Dedifferentiated amniotic fluid mesenchymal stem cell (primary cell): ENCODE measurements around the gene TMIGD2.
"Not testable (repeated sequence)": the region's sequence is repeated elsewhere in the genome, so short reads cannot be mapped to it uniquely, and the experiment has no call there.

Source experiments
- DNase-seq: peaks from one replicate; pipeline ENCODE4 v3.0.0-alpha.2; 2016; ENCODE audit errors: extremely low spot score

TMIGD2 gene

DNA sequence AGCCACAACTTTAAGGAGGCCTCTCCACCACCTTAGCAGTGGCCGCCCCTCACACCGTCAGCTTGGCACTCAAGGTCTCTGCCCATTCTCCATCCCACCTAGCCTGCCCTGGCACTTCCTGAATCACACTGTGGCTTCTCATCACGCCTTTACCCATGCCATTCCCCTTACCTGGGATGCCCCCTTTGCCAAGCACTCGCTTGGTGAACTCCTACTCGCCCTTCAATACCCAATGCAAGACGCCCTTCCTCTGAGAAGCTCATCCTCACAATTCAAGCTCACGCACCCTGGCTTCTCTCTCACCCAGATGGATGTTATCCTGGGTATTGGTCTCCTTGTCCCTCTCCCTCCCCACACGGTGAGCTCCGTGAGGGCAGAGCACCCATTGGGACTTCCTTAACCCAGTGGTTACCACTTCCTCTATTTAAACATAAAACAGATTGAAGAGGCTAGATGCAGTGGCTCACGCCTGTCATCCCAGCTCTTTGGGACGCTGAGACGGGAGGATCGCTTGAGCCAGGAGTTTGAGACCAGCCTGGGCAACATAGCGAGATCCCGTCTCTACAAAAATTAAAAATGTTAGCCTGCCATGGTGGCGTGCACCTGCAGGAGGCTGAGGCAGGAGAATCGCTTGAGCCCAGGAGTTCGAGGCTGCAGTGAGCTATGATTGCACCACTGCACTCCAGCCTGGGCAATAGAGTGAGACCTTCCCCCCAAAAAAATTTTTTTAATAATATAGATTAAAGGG is 35.8 kb downstream of the TMIGD2 start:
- DNase-seq: no peak

DNA sequence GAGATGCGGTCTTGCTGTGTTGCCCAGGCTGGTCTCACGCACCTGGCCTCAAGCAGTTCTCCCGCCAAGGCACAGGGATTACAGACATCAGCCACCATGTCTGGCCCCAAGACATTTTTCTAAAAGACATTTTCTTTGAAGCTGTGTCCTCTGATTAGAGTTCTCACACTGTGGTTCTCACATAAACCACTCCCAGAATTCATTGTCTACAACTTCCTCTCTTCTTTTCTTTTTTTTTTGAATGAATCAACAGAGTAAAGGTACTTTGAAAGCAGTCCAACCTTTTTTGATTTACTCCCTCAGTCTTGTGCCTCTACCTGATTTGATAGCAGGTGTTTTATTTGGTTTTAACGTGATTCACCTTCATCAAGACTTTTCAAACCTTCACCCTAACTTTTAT is 37.4 kb downstream of the TMIGD2 start:
- no peak for DNase-seq

- no peak for DNase-seq
Measured at GRCh38 chr19:4260613-4261191, 41.5 kb downstream of the TMIGD2 start.

DNA sequence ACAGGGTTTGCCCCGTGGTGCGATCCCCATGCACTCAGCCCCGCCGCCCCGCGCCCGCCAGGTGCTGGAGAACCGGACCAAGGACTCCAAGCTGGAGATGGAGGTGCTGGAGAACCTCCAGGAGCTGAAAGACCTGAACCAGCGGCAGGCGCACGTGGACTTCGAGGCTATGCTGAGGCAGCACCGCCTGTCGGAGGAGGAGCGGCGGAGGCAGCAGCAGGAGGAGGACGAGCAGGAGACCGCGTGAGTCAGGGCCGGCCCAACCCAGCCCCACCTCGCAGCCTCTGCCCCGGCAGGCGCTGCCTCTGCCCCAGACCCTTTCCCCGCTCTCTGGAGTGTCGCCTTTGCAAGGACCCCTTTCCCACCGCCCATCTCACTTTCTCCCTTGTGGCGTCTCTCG is 44.0 kb downstream of the TMIGD2 start:
- DNase-seq: no peak

- DNase-seq: no peak
Measured at GRCh38 chr19:4257025-4257424, 45.2 kb downstream of the TMIGD2 start.

DNA sequence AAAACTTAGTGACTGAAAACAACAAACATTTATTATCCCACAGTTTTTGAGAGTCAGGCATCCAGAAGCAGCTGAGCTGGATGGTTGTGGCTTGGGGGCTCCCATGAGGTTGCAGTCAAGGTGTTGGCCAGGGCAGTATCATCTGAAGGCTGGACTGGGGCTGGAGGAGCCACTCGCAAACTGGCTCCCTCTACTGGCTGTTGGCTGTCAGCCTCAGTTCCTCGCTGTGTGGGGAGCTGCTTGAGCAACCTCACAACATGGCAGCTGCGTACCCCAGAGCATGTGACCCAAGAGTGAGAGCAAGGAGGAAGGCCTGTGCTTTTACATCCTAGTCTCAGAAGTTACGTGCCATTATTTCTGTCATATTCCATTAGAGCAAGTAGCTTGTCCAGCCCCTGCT is 45.6 kb downstream of the TMIGD2 start:
- no peak for DNase-seq

- DNase-seq: peak; percentile 99
Measured at GRCh38 chr19:4246767-4247593, 55.2 kb downstream of the TMIGD2 start, which contains the start of gene YJU2. TSS of gene YJU2 (plus strand) at chr19:4247080. CDS start at chr19:4247147, 67 bp downstream.

DNA sequence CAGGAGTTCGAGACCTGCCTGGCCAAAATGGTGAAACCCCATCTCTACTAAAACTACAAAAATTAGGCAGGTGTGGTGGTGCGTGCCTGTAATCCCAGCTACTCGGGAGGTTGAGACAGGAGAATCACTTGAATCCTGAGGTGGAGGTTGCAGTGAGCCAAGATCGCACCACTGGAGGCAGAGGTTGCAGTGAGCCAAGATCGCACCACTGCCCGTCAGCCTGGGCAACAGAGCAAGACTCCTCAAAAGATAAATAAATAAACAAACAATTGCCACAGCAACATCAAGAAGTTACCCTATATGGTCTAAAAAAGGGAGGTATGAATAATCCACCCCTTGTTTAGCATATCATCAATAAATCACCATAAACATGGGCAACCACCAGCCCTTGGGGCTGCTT is 56.3 kb downstream of the TMIGD2 start:
- DNase-seq: not testable (repeated sequence)
